SK-MEL-5 (cell line): ENCODE measurements around the gene OR2V2. TPM values are rescaled to one million over a fixed set of nuclear protein-coding genes. Genes with fewer than 3 reads are reported as not detected.
"Not testable (repeated sequence)": the region's sequence is repeated elsewhere in the genome, so short reads cannot be mapped to it uniquely, and the experiment has no call there.

ENCODE experiments used
- DNase-seq: peaks from one replicate; pipeline ENCODE4 v3.0.0-alpha.2; 2016; ENCODE audit warnings: low read depth, low spot score
- in situ Hi-C: cut with HindIII; loops from 2 replicates; pipeline ENCODE4 v1.10.0; 2016; ENCODE audit warnings: low sequenced_read_pairs, high pct_unique_total_duplicates, low pct_unique_long_range_greater_than_20kb
- polyA plus RNA-seq, 2 experiments: library from polyadenylated mRNA; depleted of rRNA; stranded (reverse); fragments of >200 nt; gene quantifications; 2 replicates each; pipeline ENCODE4 v1.2.3, GENCODE V29; 2015
- total RNA-seq: library from RNA; depleted of rRNA; stranded (reverse); fragments of >200 nt; shearing (Covaris generic); gene quantifications from 2 replicates; pipeline ENCODE4 v1.2.3, GENCODE V29; 2014; rRNA removed

The OR2V2 gene, protein sequence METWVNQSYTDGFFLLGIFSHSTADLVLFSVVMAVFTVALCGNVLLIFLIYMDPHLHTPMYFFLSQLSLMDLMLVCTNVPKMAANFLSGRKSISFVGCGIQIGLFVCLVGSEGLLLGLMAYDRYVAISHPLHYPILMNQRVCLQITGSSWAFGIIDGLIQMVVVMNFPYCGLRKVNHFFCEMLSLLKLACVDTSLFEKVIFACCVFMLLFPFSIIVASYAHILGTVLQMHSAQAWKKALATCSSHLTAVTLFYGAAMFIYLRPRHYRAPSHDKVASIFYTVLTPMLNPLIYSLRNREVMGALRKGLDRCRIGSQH
- total RNA-seq, result not detected in 2 replicates
- polyA plus RNA-seq (2015; cell fraction: cytosol; rRNA removed), result not detected in 2 replicates
- not detected in 2 replicates for polyA plus RNA-seq (2015; cell fraction: nucleus; rRNA removed)

DNA sequence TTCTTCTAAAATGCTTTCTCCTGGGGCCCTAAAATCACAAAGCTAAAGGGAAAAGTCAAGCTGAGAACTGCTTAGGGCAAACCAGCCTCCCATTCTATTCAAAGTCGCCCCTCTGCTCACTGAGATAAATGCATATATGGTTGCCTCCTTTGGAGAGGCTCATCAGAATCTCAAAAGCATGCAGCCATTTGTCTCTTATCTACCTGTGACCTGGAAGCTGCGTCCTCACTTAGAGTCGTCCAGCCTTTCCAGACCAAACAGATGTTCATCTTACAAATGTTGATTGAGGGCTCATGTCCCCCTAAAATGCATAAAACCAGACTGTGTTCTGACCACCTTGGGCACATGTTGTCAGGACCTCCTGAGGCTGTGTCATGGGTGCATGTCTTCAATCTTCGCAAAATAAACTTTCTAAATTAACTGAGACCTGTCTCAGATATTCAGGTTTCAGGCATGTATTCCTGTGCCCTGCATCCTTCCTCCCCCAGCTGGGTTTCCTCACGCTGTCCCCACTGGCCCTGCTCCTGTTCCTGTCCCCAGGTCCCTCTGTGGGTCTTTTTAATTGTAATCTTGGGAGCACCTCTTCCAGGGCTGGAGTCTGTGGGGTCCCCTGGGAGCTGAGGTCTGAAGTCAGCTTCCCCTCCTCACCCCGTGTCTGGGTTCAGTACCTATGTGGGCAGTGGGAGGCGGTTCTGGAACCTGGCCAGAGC, at the start of gene OR2V2:
OR2V2 (plus strand) TSS at position 660 of the 710 bp plus-strand sequence. CDS start 7,357 bp downstream, outside the sequence.
- in situ Hi-C loops, DNase-seq: not testable (repeated sequence)

GRCh38 chr5:181097759-181098491, 49.5 kb upstream of the OR2V2 start:
- DNase-seq, in situ Hi-C loops: not testable (repeated sequence)

- in situ Hi-C loops, result no loop called here
- peak; percentile 42 for DNase-seq
Observed at GRCh38 chr5:181098762-181099601, 48.4 kb upstream of the OR2V2 start.

GRCh38 chr5:181099602-181100086, 47.7 kb upstream of the OR2V2 start:
- DNase-seq, result no peak
- in situ Hi-C loops, result no loop called here

- DNase-seq, result no peak
- in situ Hi-C loops, result no loop called here
Observed at GRCh38 chr5:181100121-181100875, 47.1 kb upstream of the OR2V2 start.

- DNase-seq, in situ Hi-C loops: not testable (repeated sequence)
Observed at GRCh38 chr5:181101030-181101641, 46.2 kb upstream of the OR2V2 start.

DNA sequence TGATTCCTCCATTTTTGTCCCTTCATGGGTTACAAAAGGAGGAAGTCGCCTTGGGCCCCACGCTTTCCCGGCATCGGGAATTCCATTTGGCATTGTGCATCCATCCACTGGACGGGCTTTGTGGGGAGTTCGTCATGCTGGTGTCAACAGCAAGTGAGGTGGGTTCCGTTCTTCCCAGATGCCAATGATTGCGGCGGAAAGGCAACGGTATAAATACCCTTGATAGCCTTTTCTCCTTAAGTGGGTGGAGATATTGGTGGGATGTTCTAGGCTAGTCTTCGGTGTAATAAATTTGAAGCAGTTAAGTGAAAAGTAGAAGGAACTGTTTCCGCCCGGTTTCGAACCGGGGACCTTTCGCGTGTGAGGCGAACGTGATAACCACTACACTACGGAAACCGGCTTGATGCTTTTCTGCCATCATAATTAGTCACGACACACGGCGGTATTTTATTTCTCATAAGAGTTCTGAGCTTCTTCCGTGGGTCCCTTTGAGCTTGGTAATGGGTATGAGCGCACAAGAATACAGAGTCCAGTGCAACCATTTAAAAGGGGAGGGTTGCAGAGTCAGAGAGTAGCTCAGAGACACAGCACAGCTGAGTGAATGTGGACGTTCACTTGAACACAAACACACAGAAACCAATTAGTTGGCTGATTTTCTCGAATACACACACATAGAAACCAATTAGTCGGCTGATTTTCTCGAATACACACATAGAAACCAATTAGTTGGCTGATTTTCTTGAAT, 45.3 kb upstream of the OR2V2 start:
- DNase-seq, in situ Hi-C loops: not testable (repeated sequence)

- in situ Hi-C loops, DNase-seq: not testable (repeated sequence)
Observed at GRCh38 chr5:181104259-181104568, 43.2 kb upstream of the OR2V2 start.

DNA sequence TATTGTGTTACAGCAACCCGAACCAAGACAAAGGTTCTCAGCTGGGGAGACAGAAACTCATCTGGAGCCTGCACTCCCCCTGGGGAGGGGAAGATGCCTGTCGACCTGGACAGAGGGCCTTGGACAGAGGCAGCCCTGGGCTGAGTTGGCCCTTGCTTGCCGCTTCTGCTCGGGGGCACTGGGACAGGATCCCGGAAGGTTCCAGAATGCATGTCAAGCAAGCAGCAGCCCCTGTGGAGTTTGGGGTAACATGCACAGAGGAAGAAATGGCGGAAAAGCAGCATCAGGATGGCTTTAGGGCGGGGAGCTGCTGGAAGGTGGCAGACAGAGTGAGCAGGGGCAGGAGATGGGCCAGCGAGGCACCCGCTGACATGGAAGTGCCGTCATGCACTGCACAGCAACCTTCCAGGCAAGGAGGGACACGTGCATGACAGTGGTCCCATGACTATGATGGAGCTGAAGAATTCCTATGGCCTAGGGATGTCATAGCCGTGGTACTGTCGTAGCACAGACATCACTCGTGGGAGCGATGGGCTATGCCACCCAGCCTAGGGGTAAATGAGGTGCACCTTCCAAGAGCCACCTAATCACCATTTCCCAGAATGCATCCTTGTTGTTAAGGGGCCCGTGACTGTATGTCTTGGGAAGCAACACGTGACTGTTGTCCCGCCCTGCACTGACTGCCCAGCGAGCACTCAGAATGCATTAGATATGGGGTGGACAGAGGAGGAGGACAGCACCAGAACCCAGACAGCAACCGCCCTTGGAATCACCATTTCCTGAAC, 42.6 kb upstream of the OR2V2 start:
- in situ Hi-C loops, DNase-seq: not testable (repeated sequence)

DNA sequence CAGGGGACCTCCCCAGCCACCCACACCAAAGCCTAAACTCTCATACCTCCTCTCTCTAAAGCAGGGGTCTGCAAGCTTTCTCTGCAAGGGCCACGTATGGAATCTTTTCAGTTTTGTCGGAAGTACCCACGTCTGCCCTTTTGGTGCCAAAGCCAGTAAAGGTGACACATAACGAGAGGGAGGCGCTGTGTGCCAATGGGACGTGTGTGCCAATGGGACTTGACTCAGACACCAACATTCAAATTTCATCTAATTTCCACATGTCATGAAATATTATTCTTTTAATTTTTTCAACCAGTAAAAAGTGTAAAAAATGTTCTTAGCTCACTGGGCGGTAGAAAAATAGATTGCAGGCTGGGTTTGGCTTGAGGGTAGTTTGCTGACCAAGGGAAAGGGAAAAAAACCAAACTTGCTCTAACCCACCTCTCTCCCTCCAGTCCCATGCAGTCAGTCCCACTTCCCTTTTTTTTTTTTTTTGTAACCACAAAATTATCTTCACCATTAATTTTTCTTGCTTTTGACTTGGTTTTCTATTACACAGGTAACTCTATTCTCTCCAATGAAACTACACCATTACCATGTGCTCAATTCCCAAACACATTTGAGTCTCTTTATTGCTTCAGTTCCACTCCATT, 41.9 kb upstream of the OR2V2 start:
- no peak for DNase-seq
- in situ Hi-C loops, result no loop called here

GRCh38 chr5:181107699-181108098, 39.7 kb upstream of the OR2V2 start:
- DNase-seq, result no peak
- in situ Hi-C loops, result no loop called here

DNA sequence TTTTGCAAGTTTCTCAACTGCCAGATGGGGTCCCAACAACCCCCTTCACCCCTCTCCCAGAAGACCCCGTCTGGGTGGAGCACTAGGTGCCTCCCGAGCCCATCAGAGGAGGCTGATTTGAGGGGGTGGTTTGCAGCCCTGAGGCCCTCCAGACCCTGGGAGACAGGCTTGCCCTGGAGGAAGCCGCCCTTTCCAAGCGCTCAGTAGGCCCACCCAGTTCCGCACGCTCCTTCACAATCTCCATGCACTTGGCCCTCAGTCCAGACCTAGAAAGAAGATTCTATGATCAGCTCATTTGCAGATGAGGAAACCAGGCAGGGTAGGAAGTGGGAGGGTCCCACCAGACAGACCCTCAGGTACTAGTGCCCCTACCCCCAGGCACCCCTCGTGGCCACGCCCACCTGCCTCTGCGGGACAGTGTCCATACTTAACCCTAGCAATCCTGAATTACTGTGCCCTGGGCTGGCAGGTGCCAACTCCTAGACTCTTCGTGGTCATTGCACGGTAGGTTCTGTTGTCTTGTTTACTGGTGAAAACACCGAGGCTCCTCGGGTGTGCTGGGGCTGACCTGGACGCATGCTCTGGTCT, 38.7 kb upstream of the OR2V2 start:
- in situ Hi-C loops, result no loop called here
- DNase-seq, result no peak

DNA sequence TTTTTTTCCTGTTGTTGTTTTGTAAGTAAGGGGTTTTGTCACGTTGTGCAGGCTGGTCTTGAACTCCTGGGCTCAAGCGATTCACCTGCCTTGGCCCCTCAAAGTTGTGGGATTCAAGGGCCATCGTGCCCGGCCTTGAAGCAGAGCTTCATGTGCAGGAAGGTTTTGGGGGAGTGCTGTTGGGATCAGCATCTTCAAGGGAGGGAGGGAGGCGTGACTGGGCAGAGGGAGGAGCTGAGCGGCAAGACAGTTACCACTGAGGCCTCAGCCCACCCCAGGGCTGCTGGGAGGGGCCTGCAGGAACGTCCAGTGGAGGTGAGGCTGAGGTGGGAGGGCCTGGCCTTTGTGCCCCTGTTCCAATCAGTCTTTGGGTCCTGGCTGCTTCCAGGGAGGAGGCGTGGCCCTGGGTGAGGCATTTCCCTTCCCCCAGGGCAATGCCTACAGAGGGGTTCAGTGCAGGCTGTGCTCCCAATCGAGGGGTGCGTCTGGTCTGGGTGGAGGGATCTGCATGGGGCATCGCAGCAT, 37.8 kb upstream of the OR2V2 start:
- in situ Hi-C loops, result no loop called here
- no peak for DNase-seq

DNA sequence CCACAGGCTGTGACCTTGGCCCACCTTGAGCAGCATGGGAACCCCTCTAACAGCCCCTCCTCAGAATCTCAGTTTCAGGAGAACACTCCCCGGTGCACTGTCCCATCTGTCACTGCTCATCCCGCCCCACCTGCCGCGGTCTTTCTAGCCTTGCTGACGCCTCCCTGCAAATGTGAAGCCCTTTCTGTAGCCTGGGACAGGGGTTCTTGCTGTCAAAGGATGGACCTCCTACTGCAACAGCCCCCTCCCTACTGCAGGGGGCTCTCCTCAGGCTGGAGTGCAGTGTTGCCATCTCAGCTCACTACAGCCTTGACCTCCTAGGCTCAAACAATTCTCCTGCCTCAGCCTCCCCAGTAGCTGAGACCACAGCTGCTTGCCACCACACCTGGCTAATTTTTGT, 36.4 kb upstream of the OR2V2 start:
- in situ Hi-C loops, result no loop called here
- no peak for DNase-seq
